NCI-H2081 (cell line): Measurements from ENCODE around the gene TEX9.
"Not testable (repeated sequence)": the region's sequence is repeated elsewhere in the genome, so short reads cannot be mapped to it uniquely, and the experiment has no call there.

Source experiments
- DNase-seq, 2 experiments: peaks; one replicate each; lab custom pipeline; 2025; lab: John Stamatoyannopoulos, UW

Gene TEX9

DNA sequence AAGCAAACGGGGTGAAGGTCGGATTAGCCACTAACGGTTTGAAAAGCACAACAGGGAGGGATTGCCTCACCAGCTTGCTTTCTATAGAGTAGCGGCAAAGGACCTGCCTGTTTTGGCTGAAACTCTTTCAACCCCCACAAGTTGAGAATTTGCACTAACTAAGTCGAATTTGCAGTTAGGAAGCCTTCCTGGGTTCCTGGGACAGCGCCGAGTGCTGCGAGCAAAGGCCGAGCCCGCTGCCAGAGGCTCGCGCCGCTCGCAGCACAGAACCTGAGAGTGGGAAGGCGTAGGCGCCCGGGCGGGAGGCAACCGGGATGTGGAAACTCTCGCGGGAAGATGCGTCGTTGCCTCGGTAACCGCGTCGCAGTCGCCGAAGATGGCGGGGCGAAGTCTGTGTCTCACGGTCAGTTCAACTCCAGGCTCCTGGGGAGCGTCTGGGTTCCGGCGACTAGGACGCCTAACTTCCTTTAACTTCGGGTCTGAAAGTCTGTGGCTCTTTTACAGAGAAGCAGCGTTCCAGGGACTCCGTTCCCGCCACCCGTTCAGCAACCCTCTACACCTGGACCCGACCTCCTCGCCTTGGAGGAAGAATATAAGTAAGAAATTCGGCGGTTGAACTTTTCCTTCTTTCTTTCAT lies at the start of gene TEX9:
Gene TEX9 (plus strand): TSS at position 352 of the 637 bp plus-strand sequence. CDS start 25 bp downstream, at position 377.
- DNase-seq, result peak; percentile 83 to 91

DNA sequence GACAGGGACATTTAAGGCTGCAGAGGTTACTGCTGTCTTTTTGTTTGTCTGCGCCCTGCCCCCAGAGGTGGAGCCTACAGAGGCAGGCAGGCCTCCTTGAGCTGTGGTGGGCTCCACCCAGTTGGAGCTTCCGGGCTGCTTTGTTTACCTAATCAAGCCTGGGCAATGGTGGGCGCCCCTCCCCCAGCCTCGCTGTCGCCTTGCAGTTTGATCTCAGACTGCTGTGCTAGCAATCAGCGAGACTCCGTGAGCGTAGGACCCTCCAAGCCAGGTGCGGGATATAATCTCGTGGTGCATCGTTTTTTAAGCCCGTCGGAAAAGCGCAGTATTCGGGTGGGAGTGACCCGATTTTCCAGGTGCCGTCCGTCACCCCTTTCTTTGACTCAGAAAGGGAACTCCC lies 48.7 kb upstream of the TEX9 start:
- DNase-seq, result not testable (repeated sequence)

GRCh38 chr15:56320316-56320715 lies 44.9 kb upstream of the TEX9 start:
- no peak for DNase-seq

DNA sequence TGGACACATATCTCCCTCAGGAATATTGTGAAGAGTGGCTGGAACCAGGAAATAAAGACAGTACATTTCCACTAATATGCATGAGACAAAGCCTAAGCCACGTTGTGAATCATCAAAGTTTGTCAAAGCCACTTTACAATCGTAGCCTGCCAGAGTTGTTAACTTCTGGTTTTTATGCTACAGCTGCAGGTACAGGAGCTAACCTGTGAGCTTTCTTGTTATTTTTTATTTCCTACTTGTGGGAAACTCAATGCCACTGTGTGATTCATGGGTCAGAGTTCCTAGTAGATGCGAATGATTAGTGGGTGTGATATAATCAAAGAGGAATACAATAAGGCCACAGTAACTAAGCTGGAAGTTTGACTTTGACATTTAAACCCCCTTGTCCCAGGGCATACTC lies 44.4 kb upstream of the TEX9 start:
- DNase-seq, result no peak

GRCh38 chr15:56322444-56322843 lies 42.8 kb upstream of the TEX9 start:
- no peak for DNase-seq

DNA sequence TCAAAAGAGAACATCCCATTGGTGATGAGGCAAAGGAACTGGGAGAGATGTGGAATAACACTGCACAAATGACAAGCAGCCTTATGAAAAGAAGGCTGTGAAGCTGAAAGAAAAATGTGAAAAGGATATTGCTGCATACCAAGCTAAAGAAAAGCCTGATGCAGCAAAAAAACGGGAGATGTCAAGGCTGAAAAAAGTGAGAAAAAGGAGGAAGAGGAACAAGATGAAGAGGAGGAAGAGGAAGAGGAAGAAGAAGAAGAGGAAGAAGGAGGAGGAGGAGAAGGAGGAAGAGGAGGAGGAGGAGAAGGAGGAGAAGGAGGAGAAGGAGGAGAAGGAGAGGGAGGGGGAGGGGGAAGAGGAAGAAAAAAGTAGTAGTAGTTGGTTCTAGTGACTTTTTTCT lies 41.8 kb upstream of the TEX9 start:
- DNase-seq, result no peak

GRCh38 chr15:56325186-56325585 lies 40.0 kb upstream of the TEX9 start:
- no peak for DNase-seq

- no peak for DNase-seq
These were observed 37.3 kb upstream of the TEX9 start for GRCh38 chr15:56327721-56328502.

GRCh38 chr15:56337084-56337725 lies 28.0 kb upstream of the TEX9 start:
- no peak for DNase-seq

DNA sequence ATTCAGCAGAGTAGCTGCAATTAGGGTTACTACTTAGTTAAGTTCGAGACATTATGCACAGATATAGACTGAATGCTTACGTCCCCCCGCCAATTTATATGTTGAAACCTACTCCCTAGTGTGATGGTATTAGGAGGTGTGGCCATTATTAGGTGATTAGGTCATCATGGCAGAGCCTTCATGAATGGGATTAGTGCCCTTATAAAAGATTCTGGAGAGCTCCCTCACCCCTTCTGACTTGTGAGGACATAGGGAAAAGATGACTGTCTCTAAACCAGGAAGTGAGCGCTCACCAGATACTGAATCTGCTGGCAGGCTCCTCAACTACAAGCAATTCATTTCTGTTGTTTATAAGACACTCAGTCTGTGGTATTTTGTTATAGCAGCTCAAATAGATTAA lies 25.6 kb upstream of the TEX9 start:
- no peak for DNase-seq

- no peak for DNase-seq
These were observed 24.0 kb upstream of the TEX9 start for GRCh38 chr15:56341201-56341600.

- DNase-seq, result peak; percentile 65 to 90
These were observed 22.6 kb upstream of the TEX9 start for GRCh38 chr15:56342653-56343052.

DNA sequence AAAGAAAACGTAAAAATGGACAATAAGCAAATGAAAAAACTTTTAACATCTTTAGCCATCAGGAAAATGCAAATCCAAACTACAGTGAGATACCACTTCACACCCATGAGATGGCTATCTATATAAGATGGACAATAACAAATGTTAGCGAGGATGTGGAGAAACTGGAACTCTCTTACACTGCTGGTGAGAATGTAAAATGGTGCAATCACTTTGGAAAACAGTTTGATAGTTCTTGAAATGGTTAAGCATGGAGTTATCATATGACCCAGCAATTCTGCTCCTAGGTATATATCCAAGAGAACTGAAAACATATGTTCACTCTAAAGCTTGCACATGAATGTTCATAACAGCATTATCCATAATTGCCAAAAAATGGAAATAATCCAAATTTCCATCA lies 21.3 kb upstream of the TEX9 start:
- no peak for DNase-seq

DNA sequence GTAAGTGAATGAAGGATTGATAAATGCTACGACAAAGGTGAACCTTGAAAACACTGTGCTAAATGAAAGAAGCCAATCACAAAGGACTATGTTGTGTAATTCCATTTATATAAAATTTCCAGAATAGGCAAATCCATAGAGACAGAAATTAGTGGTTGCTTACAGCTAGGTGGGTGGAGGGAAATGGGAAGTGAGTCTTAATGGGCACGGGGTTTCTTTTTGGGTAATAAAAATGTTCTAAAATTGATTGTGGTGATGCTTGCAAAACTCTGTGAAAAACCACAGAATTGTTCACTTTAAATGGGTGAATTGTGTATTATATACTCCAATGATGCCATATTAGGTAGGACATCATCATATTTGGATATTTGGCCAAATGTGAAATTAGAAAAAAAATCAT lies 20.9 kb upstream of the TEX9 start:
- DNase-seq, result no peak

- no peak for DNase-seq
These were observed 18.8 kb upstream of the TEX9 start for GRCh38 chr15:56346414-56346813.

GRCh38 chr15:56349554-56349953 lies 15.7 kb upstream of the TEX9 start:
- DNase-seq, result no peak

GRCh38 chr15:56351353-56351752 lies 13.9 kb upstream of the TEX9 start:
- DNase-seq, result no peak

DNA sequence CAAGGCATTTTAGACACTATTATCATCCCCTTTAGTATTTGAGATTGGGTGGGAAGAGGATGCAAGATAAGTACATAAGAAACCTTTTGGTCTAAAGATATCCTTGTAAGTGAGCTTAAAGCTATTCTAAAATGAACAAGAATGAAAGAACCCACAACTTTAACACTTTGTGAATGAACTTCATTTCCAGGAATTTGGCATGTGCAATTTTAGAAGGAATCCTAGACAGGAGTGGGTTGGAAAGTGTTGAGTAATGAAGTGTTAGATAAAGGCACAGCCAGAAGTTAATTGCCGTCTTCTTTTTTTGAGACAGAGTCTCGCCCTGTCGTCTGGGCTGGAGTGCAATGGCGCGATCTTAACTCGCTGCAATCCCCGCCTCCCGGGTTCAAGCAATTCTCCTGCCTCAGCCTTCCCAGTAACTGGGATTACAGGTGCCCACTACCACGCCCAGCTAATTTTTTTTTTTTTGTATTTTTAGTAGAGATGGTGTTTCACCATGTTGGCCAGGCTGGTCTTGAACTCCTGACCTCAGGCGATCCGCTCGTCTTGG lies 13.2 kb upstream of the TEX9 start:
- DNase-seq, result no peak

DNA sequence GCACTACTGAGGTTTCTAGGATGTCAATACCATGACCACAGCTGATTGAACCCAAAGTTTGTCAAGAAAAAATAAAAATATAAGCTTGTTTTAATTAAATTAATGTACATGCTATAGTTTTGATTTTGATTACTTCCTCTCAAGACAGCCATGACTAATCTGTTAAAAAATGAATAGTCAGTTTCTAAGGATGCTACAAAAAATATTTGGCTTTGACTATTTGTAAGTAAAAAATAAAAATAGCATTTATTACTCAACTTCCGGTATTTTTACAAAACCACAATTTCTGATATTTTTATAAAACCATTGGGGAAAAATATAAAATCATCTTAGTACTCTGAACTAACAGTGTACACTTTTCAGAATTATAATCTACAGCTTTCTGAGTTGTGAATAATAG lies 12.1 kb upstream of the TEX9 start:
- DNase-seq, result no peak

- no peak for DNase-seq
These were observed 11.5 kb upstream of the TEX9 start for GRCh38 chr15:56353740-56354139.

GRCh38 chr15:56356616-56357015 lies 8.6 kb upstream of the TEX9 start:
- peak; percentile 10 to 42 for DNase-seq

DNA sequence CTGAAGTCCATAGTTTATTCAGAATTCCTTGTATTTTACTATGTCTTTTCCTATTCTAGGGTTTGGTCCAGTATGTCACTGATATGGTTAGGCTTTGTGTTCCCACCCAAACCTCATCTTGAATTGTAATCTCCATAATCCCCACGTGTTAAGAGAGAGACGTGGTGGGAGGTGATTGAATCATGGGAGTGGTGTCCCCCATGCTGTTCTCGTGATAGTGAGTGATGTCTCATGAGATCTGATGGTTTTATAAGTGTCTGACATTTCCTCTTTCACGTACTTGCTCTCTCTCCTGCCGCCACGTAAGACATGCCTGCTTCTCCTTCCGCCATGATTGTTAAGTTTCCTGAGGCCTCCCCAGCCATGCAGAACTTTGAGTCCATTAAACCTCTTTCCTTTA lies 6.6 kb upstream of the TEX9 start:
- no peak for DNase-seq

GRCh38 chr15:56361987-56362386 lies 3.2 kb upstream of the TEX9 start:
- DNase-seq, result no peak
